WTC11 (cell line): ENCODE data around the gene MICAL2. TPM values are rescaled to one million over a fixed set of nuclear protein-coding genes. Genes with fewer than 3 reads are reported as not detected.
"Not testable (repeated sequence)": the region's sequence is repeated elsewhere in the genome, so short reads cannot be mapped to it uniquely, and the experiment has no call there.

ENCODE experiments used
- ATAC-seq: fragments of 200-7000 bp; cut with Tn5 transposase; 2 replicates; pipeline ENCODE4 v1.10.0; 2021; ENCODE audit warnings: mild to moderate bottlenecking, moderate library complexity
- CTCF ChIA-PET: fragments of 300-600 bp; sonication (Branson Sonifier 250); formaldehyde crosslinking; loops from one replicate; lab custom pipeline; 2021; ENCODE audit warnings: antibody characterized with exemption; lab: Charles Lee
- POLR2A ChIA-PET: fragments of 350-600 bp; sonication (Branson Sonifier 250); formaldehyde crosslinking; loops from one replicate; lab custom pipeline; 2021; ENCODE audit warnings: antibody characterized with exemption; lab: Charles Lee
- DNase-seq: peaks from one replicate; pipeline ENCODE4 v3.0.0; 2021; ENCODE audit warnings: low spot score
- H3K27ac Mint-ChIP-seq: 2 replicates; pipeline ENCODE4 v1.8.0; 2021; ENCODE audit warnings: mixed read lengths
- H3K27me3 Mint-ChIP-seq: 2 replicates; pipeline ENCODE4 v1.8.0; 2021; ENCODE audit warnings: low read depth, mild to moderate bottlenecking, moderate library complexity, mixed read lengths
- H3K36me3 Mint-ChIP-seq: 2 replicates; pipeline ENCODE4 v1.8.0; 2021; ENCODE audit warnings: mixed read lengths
- H3K4me1 Mint-ChIP-seq: 2 replicates; pipeline ENCODE4 v1.8.0; 2022; ENCODE audit warnings: mixed read lengths
- H3K4me3 Mint-ChIP-seq: 2 replicates; pipeline ENCODE4 v1.8.0; 2021; ENCODE audit warnings: mild to moderate bottlenecking, moderate library complexity, mixed read lengths
- H3K9me3 Mint-ChIP-seq: 2 replicates; pipeline ENCODE4 v1.8.0; 2021; ENCODE audit warnings: mixed read lengths
- ETV6 ChIP-seq: sonication (generic); formaldehyde crosslinking; IDR thresholded peaks from 2 replicates; pipeline ENCODE4 v1.8.1; 2022; ENCODE audit warnings: mild to moderate bottlenecking, missing genetic modification reagents
- GTF2I ChIP-seq: fragments of 250-450 bp; sonication (Bioruptor Pico); conservative IDR thresholded peaks from 2 replicates; pipeline ENCODE4 v1.4.0; 2021; ENCODE audit warnings: mild to moderate bottlenecking
- HMGA2 ChIP-seq: fragments of 250-450 bp; sonication (Bioruptor Pico); IDR thresholded peaks from 2 replicates; pipeline ENCODE4 v1.4.0; 2021; ENCODE audit warnings: mild to moderate bottlenecking, moderate library complexity
- JAZF1 ChIP-seq: fragments of 250-450 bp; sonication (Bioruptor Pico); IDR thresholded peaks from 2 replicates; pipeline ENCODE4 v1.9.0; 2021; ENCODE audit warnings: moderate library complexity, mild to moderate bottlenecking, inconsistent platforms
- NFATC4 ChIP-seq: fragments of 250-450 bp; sonication (Bioruptor Pico); IDR thresholded peaks from 2 replicates; pipeline ENCODE4 v1.9.0; 2021; ENCODE audit warnings: mild to moderate bottlenecking
- NR3C1 ChIP-seq: sonication (generic); formaldehyde crosslinking; conservative IDR thresholded peaks from 2 replicates; pipeline ENCODE4 v1.8.1; 2023; ENCODE audit warnings: low read depth, mild to moderate bottlenecking, missing genetic modification reagents
- RELA ChIP-seq: sonication (generic); formaldehyde crosslinking; IDR thresholded peaks from 2 replicates; pipeline ENCODE4 v1.8.1; 2022; ENCODE audit warnings: missing genetic modification reagents, mild to moderate bottlenecking, borderline replicate concordance
- SMAD3 ChIP-seq: sonication (generic); formaldehyde crosslinking; IDR thresholded peaks from 2 replicates; pipeline ENCODE4 v1.8.0; 2022; ENCODE audit warnings: missing genetic modification reagents, mild to moderate bottlenecking, borderline replicate concordance
- TEAD1 ChIP-seq: sonication (generic); formaldehyde crosslinking; IDR thresholded peaks from 2 replicates; pipeline ENCODE4 v1.8.0; 2022; ENCODE audit warnings: mild to moderate bottlenecking, missing genetic modification reagents
- ZBTB21 ChIP-seq: sonication (generic); formaldehyde crosslinking; IDR thresholded peaks from 2 replicates; pipeline ENCODE4 v1.8.1; 2023; ENCODE audit warnings: mild to moderate bottlenecking, missing genetic modification reagents, borderline replicate concordance
- ZNF219 ChIP-seq: sonication (generic); formaldehyde crosslinking; IDR thresholded peaks from 2 replicates; pipeline ENCODE4 v1.8.0; 2023; ENCODE audit warnings: missing genetic modification reagents, mild to moderate bottlenecking, borderline replicate concordance
- ZNF317 ChIP-seq: sonication (generic); formaldehyde crosslinking; IDR thresholded peaks from 2 replicates; pipeline ENCODE4 v1.8.1; 2023; ENCODE audit warnings: low read depth, mild to moderate bottlenecking, moderate library complexity, missing genetic modification reagents, borderline replicate concordance
- ZNF423 ChIP-seq: fragments of 250-450 bp; sonication (Bioruptor Pico); IDR thresholded peaks from 2 replicates; pipeline ENCODE4 v2.1.2; 2022; ENCODE audit warnings: mild to moderate bottlenecking, moderate library complexity
- total RNA-seq: library from RNA; stranded (reverse); gene quantifications from 3 replicates; pipeline ENCODE4 v1.2.3, GENCODE V29; 2021
- TF ChIP-seq, protein P1 (sequence below): sonication (generic); formaldehyde crosslinking; IDR thresholded peaks from 2 replicates; pipeline ENCODE4 v1.8.0; 2023; ENCODE audit warnings: missing genetic modification reagents, mild to moderate bottlenecking, borderline replicate concordance
- TF ChIP-seq, protein P2 (sequence below): fragments of 250-450 bp; sonication (Bioruptor Pico); IDR thresholded peaks from 2 replicates; pipeline ENCODE4 v2.1.2; 2022; ENCODE audit warnings: mild to moderate bottlenecking, moderate library complexity
- TF ChIP-seq, protein P3 (sequence below): sonication (generic); formaldehyde crosslinking; IDR thresholded peaks from 2 replicates; pipeline ENCODE4 v1.8.1; 2022; ENCODE audit warnings: low read depth, mild to moderate bottlenecking, moderate library complexity, missing genetic modification reagents, borderline replicate concordance
- TF ChIP-seq, protein P4 (sequence below): sonication (generic); formaldehyde crosslinking; IDR thresholded peaks from 2 replicates; pipeline ENCODE4 v1.8.1; 2023; ENCODE audit warnings: mild to moderate bottlenecking, missing genetic modification reagents, moderate library complexity
- TF ChIP-seq, protein P5 (sequence below): sonication (generic); formaldehyde crosslinking; IDR thresholded peaks from 2 replicates; pipeline ENCODE4 v1.8.1; 2023; ENCODE audit warnings: mild to moderate bottlenecking, missing genetic modification reagents

Gene MICAL2
- total RNA-seq, 1 experiment from 2014 or later = 3.1 TPM

DNA sequence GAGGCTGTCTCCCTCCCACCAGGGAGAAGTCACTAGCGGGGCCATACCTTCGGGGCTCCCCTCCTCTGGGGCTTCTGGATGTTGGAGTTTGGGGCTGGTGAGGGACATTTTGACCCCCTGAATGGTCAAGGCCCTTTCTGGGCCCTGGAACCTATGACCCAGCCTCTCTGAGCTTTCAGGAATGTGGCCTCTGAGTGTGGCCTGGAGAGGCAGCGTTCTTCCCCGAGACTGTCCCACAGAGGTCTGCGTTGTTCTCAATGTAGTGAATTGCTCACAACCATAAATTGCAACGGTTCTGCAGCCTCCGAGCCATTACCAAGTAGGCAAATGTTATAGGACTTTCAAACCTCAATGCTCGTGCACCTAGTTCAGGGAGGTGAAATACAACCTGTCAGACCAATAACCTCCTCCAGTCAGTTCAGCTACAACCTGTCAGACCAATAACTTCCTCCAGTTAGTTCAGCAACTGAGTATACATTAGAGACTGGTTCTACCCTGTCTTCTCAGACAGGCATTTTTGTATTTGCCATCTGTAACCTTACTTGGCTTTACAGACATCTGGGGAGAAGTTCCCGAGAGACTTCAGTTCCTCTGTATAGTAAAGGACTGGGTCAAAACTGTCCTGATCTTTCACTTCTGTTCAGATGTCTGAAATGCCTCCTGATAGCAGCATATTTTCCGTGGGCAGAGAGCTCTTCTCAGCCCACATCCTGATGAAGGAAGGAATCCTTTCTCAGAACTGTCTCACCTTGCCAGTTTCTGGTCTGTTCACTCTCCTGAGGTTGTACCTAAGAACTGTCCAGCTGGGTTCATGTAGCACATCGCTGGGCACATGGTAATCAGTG, 34.2 kb downstream of the MICAL2 start (continued):
- TF ChIP-seq, protein P1, sequence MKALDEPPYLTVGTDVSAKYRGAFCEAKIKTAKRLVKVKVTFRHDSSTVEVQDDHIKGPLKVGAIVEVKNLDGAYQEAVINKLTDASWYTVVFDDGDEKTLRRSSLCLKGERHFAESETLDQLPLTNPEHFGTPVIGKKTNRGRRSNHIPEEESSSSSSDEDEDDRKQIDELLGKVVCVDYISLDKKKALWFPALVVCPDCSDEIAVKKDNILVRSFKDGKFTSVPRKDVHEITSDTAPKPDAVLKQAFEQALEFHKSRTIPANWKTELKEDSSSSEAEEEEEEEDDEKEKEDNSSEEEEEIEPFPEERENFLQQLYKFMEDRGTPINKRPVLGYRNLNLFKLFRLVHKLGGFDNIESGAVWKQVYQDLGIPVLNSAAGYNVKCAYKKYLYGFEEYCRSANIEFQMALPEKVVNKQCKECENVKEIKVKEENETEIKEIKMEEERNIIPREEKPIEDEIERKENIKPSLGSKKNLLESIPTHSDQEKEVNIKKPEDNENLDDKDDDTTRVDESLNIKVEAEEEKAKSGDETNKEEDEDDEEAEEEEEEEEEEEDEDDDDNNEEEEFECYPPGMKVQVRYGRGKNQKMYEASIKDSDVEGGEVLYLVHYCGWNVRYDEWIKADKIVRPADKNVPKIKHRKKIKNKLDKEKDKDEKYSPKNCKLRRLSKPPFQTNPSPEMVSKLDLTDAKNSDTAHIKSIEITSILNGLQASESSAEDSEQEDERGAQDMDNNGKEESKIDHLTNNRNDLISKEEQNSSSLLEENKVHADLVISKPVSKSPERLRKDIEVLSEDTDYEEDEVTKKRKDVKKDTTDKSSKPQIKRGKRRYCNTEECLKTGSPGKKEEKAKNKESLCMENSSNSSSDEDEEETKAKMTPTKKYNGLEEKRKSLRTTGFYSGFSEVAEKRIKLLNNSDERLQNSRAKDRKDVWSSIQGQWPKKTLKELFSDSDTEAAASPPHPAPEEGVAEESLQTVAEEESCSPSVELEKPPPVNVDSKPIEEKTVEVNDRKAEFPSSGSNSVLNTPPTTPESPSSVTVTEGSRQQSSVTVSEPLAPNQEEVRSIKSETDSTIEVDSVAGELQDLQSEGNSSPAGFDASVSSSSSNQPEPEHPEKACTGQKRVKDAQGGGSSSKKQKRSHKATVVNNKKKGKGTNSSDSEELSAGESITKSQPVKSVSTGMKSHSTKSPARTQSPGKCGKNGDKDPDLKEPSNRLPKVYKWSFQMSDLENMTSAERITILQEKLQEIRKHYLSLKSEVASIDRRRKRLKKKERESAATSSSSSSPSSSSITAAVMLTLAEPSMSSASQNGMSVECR = no peak
- TF ChIP-seq, protein P2, sequence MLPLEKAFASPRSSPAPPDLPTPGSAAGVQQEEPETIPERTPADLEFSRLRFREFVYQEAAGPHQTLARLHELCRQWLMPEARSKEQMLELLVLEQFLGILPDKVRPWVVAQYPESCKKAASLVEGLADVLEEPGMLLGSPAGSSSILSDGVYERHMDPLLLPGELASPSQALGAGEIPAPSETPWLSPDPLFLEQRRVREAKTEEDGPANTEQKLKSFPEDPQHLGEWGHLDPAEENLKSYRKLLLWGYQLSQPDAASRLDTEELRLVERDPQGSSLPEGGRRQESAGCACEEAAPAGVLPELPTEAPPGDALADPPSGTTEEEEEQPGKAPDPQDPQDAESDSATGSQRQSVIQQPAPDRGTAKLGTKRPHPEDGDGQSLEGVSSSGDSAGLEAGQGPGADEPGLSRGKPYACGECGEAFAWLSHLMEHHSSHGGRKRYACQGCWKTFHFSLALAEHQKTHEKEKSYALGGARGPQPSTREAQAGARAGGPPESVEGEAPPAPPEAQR = no peak
- TF ChIP-seq NFATC4 (CRISPR knock-in tag) (no peak), RELA (no peak), GTF2I (CRISPR knock-in tag) (no peak)
- TF ChIP-seq, all 79 proteins: peak for 0

DNA sequence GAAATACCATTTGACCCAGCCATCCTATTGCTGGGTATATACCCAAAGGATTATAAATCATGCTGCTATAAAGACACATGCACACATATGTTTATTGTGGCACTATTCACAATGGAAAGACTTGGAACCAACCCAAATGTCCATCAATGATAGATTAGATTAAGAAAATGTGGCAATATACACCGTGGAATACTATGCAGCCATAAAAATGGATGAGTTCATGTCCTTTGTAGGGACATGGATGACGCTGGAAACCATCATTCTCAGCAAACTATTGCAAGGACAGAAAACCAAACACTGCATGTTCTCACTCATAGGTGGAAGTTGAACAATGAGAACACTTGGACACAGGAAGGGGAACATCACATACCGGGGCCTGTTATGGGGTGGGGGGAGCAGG, 36.3 kb downstream of the MICAL2 start:
- ATAC-seq, POLR2A ChIA-PET, H3K27ac Mint-ChIP-seq, H3K4me3 Mint-ChIP-seq, H3K4me1 Mint-ChIP-seq, H3K27me3 Mint-ChIP-seq, H3K9me3 Mint-ChIP-seq, H3K36me3 Mint-ChIP-seq, DNase-seq, CTCF ChIA-PET: not testable (repeated sequence)

DNA sequence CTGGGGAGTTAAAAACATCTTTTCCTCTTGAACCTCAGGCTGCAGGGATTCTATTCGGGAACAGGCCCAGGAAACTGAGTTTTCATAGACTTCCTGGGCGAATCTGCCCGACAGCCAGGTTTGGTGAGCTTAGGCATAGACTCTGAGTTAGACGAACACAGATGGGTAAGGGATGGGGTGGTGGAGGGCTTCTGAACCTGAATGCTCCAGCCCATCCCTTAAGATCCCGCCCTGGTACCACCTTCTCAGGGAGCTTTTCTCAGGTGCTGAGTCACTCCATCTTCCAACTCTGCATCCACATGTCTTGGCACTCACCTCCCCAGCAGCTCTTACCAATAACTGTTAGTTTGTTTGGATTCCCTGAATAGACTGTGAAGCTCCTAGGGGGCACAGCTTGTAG, 37.4 kb downstream of the MICAL2 start:
- ChIA-PET CTCF (no interaction called here), POLR2A (no interaction called here)
- TF ChIP-seq SMAD3 = no peak
- no peak for TF ChIP-seq ETV6 (CRISPR knock-in tag)
- TF ChIP-seq, protein P3, sequence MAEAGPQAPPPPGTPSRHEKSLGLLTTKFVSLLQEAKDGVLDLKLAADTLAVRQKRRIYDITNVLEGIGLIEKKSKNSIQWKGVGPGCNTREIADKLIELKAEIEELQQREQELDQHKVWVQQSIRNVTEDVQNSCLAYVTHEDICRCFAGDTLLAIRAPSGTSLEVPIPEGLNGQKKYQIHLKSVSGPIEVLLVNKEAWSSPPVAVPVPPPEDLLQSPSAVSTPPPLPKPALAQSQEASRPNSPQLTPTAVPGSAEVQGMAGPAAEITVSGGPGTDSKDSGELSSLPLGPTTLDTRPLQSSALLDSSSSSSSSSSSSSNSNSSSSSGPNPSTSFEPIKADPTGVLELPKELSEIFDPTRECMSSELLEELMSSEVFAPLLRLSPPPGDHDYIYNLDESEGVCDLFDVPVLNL (CRISPR knock-in tag) = no peak
- TF ChIP-seq ZBTB21 (CRISPR knock-in tag) = no peak
- TF ChIP-seq NR3C1 = no peak
- no peak for TF ChIP-seq ZNF317 (CRISPR knock-in tag)
- no peak for TF ChIP-seq ZNF423 (CRISPR knock-in tag)
- TF ChIP-seq, protein P4, sequence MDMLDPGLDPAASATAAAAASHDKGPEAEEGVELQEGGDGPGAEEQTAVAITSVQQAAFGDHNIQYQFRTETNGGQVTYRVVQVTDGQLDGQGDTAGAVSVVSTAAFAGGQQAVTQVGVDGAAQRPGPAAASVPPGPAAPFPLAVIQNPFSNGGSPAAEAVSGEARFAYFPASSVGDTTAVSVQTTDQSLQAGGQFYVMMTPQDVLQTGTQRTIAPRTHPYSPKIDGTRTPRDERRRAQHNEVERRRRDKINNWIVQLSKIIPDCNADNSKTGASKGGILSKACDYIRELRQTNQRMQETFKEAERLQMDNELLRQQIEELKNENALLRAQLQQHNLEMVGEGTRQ (CRISPR knock-in tag) = no peak
- no peak for TF ChIP-seq TEAD1
- no peak for TF ChIP-seq JAZF1 (CRISPR knock-in tag)
- TF ChIP-seq, protein P5, sequence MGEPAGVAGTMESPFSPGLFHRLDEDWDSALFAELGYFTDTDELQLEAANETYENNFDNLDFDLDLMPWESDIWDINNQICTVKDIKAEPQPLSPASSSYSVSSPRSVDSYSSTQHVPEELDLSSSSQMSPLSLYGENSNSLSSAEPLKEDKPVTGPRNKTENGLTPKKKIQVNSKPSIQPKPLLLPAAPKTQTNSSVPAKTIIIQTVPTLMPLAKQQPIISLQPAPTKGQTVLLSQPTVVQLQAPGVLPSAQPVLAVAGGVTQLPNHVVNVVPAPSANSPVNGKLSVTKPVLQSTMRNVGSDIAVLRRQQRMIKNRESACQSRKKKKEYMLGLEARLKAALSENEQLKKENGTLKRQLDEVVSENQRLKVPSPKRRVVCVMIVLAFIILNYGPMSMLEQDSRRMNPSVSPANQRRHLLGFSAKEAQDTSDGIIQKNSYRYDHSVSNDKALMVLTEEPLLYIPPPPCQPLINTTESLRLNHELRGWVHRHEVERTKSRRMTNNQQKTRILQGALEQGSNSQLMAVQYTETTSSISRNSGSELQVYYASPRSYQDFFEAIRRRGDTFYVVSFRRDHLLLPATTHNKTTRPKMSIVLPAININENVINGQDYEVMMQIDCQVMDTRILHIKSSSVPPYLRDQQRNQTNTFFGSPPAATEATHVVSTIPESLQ (CRISPR knock-in tag) = no peak
- no peak for TF ChIP-seq HMGA2 (CRISPR knock-in tag)
- no peak for TF ChIP-seq ZNF219 (CRISPR knock-in tag)
- TF ChIP-seq, protein P2 = no peak
- ATAC-seq (no peak), DNase-seq (no peak)
- H3K27ac Mint-ChIP-seq = no peak overlapping the region
- no peaks in the 10 kb centered on the region; the same call in 1 of the 2 replicates for H3K27me3 Mint-ChIP-seq
- H3K36me3 Mint-ChIP-seq = no peaks in the 10 kb centered on the region
- H3K9me3 Mint-ChIP-seq = no peaks in the 10 kb centered on the region
- H3K4me3 Mint-ChIP-seq = no peak overlapping the region
- no peaks in the 10 kb centered on the region for H3K4me1 Mint-ChIP-seq
